Measurements from ENCODE around the gene DCLK1.

GRCh38 chr13:35909091-35909490 lies 222.1 kb downstream of the DCLK1 start:
- TF ChIP-seq CTCF (conservative IDR thresholded peaks at IDR 0.05; ENCODE audit: low read length), result no peak
- no peak for TF ChIP-seq EZH2phosphoT487 (IDR thresholded peaks at IDR 0.05; ENCODE audit: borderline replicate concordance)

Data from Loucy (cell line).